Activated CD4-positive, alpha-beta T cell treated with anti-CD3 and anti-CD28 coated beads for 36 hours (primary cell): ENCODE measurements around the gene PHTF1. TPM values are rescaled to one million over a fixed set of nuclear protein-coding genes. Genes with fewer than 3 reads are reported as not detected.

Source experiments
- ATAC-seq: fragments of 200-7000 bp; cut with Tn5 transposase; one replicate; pipeline ENCODE4 v1.10.0; 2021; ENCODE audit warnings: mild to moderate bottlenecking, moderate library complexity
- CTCF ChIA-PET: fragments of 350-600 bp; sonication (Branson Sonifier 250); formaldehyde crosslinking; loops from one replicate; lab custom pipeline; 2021; ENCODE audit warnings: antibody characterized with exemption; lab: Charles Lee
- POLR2A ChIA-PET: fragments of 350-600 bp; sonication (Branson Sonifier 250); formaldehyde crosslinking; loops from one replicate; lab custom pipeline; 2021; ENCODE audit warnings: antibody characterized with exemption, inconsistent platforms; lab: Charles Lee
- DNase-seq: peaks from one replicate; pipeline ENCODE4 v3.0.0-alpha.2; 2020
- H3K27ac Mint-ChIP-seq: one replicate; pipeline ENCODE4 v1.8.0; 2021; ENCODE audit warnings: mixed read lengths
- H3K27me3 Mint-ChIP-seq: one replicate; pipeline ENCODE4 v1.8.0; 2021; ENCODE audit warnings: mixed read lengths
- H3K36me3 Mint-ChIP-seq: one replicate; pipeline ENCODE4 v1.8.0; 2021; ENCODE audit warnings: low read depth, mixed read lengths
- H3K4me1 Mint-ChIP-seq: one replicate; pipeline ENCODE4 v1.8.0; 2021; ENCODE audit warnings: mixed read lengths
- H3K4me3 Mint-ChIP-seq: one replicate; pipeline ENCODE4 v1.8.0; 2021; ENCODE audit warnings: mild to moderate bottlenecking, moderate library complexity, mixed read lengths
- H3K9me3 Mint-ChIP-seq: one replicate; pipeline ENCODE4 v1.8.0; 2021; ENCODE audit warnings: low read depth, mixed read lengths
- intact Hi-C, 2 experiments: fragments of 100-400 bp; cut with DNase I in 1 of 2; cut with micrococcal nuclease in 1 of 2; formaldehyde crosslinking; loops; one replicate each; pipeline versions ENCODE4 v1.14.2 to v1.15.1; 2022 to 2024; cut with DNase I, micrococcal nuclease
- total RNA-seq, 2 experiments: library from RNA; stranded (reverse); gene quantifications; one replicate each; pipeline ENCODE4 v1.2.3, GENCODE V29; 2021

Gene PHTF1
- total RNA-seq, 2 experiments from 2014 or later, result 11.3 to 12.2 TPM

DNA sequence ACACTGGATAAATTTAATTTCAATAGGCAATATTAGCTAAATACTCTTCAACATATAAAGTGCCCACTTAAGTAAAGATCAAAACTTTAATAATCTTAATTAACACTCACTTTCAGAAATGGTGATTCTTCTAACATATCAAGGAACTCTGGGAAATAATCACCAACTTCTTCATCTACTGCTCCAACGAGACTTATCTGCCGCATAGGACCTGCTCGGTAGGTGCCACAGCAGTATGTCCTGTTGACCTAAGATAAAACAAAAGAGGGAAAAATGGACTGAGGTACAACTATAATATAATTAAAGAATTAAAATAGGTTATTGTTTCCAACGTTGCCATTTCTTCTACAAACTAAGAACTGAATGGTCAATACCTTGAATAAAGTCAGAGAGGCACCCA is 18.3 kb upstream of the PHTF1 start:
- DNase-seq (no peak), ATAC-seq (no peak)
- Mint-ChIP-seq H3K27ac (no peak overlapping the region), H3K27me3 (no peaks in the 10 kb centered on the region), H3K36me3 (peaks cover 12% of the 10 kb centered on the region), H3K4me3 (no peak overlapping the region), H3K9me3 (peaks cover 4% of the 10 kb centered on the region), H3K4me1 (peaks cover 6% of the 10 kb centered on the region)
- CTCF ChIA-PET, result no interaction called here
- intact Hi-C loops, result no loop called here
- POLR2A ChIA-PET, result no interaction called here

DNA sequence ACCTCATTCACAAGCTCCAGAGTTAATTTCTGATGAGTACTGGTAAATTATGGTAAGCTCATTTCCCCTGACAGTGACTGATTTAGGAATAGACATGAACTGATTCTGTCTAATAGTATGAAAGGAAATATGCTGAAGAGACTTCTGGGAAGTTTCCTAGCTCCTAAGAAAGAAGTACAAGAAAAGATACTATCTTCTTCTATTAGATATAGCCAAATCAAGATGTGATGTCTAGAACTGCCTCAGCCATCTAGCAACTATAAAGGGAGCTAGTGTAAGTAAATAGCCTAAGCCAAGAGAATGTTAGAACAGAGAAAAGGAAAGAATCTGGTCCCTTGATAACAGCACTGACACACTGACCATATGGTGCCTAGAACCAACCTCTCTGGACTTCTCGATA is 10.7 kb upstream of the PHTF1 start:
- Mint-ChIP-seq H3K27ac (no peak overlapping the region), H3K4me3 (no peak overlapping the region), H3K9me3 (no peaks in the 10 kb centered on the region), H3K4me1 (peaks cover 37% of the 10 kb centered on the region), H3K27me3 (no peaks in the 10 kb centered on the region), H3K36me3 (peaks cover 28% of the 10 kb centered on the region)
- DNase-seq (no peak), ATAC-seq (no peak)
- intact Hi-C loops, result no loop called here
- POLR2A ChIA-PET, result no interaction called here
- CTCF ChIA-PET, result interaction anchor here (1.2 to 2.5 kb wide), 3 partner anchors 8 to 11 kb away, joined by 3 to 10 read pairs (median 4); no protein-coding TSS in a partner anchor

DNA sequence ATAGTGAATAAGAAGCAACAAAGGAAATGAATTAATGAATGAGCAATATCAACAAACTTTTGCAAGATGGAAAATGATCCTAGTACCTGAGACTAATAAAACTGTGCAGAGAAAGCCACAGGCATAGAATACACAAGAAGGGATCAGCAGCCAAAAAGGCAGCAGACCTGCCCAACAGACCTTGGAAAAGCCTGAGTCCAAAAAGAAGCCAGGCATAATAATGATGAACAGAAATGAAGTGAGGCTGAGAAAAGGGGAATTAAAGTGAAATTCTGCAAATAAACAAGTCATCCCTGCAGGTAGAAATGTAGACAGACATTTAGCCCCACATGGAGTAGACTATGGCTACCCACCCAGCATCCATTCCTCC is 10.3 kb upstream of the PHTF1 start:
- Mint-ChIP-seq H3K4me1 (peaks cover 41% of the 10 kb centered on the region), H3K9me3 (no peaks in the 10 kb centered on the region), H3K27me3 (no peaks in the 10 kb centered on the region), H3K4me3 (no peak overlapping the region), H3K27ac (no peak overlapping the region), H3K36me3 (peaks cover 28% of the 10 kb centered on the region)
- intact Hi-C loops, result no loop called here
- DNase-seq (no peak), ATAC-seq (no peak)
- CTCF ChIA-PET, result interaction anchor here (2.5 kb wide), 1 partner anchor 9 kb away, joined by 10 read pairs; no protein-coding TSS in a partner anchor
- POLR2A ChIA-PET, result no interaction called here

DNA sequence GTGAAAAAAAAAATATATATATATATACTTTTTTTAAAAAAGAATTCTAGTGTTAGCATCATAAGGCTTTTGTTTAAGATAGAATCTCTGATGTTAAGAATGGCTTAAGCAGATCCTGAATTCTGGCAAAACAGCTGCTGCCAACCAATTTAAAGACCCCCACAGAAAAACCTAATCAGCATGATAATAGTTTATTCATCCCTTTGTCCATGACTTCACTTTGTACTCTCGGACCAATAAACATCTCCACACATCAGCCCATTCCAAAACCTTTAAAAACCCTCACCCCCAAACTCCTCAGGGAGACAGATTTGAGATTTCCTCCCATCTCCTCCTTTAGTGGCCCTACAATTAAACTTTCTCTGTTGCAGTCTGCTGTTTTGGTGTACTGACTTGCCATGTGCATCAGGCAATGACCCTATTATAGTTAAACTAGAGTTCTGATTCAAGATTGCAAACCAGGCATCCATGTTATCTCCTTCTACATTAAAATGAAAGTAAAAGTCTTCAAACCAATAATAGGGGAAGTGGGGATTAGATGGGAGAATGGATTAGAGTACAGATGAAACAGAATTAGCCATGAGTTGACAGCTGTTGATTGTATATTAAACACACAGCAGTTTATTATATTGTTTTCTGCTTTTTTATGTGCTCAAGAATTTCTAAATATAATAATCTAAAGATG is 9.8 kb upstream of the PHTF1 start:
- Mint-ChIP-seq H3K36me3 (peaks cover 29% of the 10 kb centered on the region), H3K27me3 (no peaks in the 10 kb centered on the region), H3K9me3 (no peaks in the 10 kb centered on the region), H3K4me1 (peaks cover 41% of the 10 kb centered on the region), H3K27ac (peak overlapping the region; percentile 24), H3K4me3 (no peak overlapping the region)
- DNase-seq (no peak), ATAC-seq (no peak)
- intact Hi-C loops, result no loop called here
- CTCF ChIA-PET, result interaction anchor here (1.3 kb wide), 1 partner anchor 12 kb away, joined by 3 read pairs; no protein-coding TSS in a partner anchor
- POLR2A ChIA-PET, result no interaction called here

GRCh38 chr1:113765306-113766230 is 6.3 kb upstream of the PHTF1 start:
- Mint-ChIP-seq H3K36me3 (peaks cover 28% of the 10 kb centered on the region), H3K9me3 (no peaks in the 10 kb centered on the region), H3K4me3 (no peak overlapping the region), H3K4me1 (peaks cover 34% of the 10 kb centered on the region), H3K27ac (no peak overlapping the region), H3K27me3 (no peaks in the 10 kb centered on the region)
- no peak for ATAC-seq
- CTCF ChIA-PET, result interaction anchor here (0.9 kb wide), 1 partner anchor 20 kb away, joined by 3 read pairs; no protein-coding TSS in a partner anchor
- no peak for DNase-seq
- POLR2A ChIA-PET, result no interaction called here
- intact Hi-C loops, result loop anchor here in 1 of 2 experiments (1.0 kb wide), 1 partner anchor 13 kb away; no protein-coding TSS in a partner anchor

DNA sequence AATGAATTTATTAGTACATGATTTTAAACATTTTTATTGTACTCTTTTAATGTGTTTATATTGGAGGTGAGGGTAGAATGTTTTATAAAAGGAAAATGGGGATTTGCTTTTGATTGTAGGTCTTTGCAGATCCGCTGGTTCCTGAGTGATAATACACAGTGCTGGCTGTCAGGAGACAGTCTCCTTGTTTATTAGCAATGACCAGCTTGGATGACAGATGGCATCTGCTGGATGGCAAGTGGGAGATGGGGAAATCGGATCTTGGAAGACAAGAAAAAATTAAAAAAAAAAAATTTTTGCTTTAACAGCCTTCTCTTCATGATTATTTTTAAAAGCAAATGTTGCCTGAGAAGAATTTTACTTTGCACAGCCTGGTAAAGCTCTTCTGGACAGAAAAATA is 4.4 kb upstream of the PHTF1 start:
- no peak overlapping the region for H3K4me3 Mint-ChIP-seq
- CTCF ChIA-PET, result interaction anchor here (2.1 kb wide), 1 partner anchor 18 kb away, joined by 5 read pairs; no protein-coding TSS in a partner anchor
- peaks cover 23% of the 10 kb centered on the region for H3K36me3 Mint-ChIP-seq

DNA sequence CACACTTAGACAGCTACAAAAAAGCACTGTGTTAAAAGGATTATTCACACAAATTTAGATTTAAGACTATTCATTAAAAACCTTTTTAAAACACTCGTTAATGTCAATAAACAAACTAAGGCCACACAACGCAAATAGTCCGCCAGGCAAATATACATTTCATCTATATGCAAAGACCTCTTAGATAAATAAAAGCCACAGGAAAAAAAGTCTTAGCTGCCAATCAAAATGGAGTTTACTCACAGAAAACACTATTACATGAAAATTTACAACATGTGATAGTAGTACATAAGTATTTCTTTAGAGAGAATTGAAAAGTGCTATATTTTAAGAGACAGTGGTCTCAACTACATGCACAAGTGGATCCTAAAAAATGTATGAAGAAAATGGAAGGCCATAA is 2.7 kb upstream of the PHTF1 start:
- DNase-seq (no peak), ATAC-seq (no peak)
- no peaks in the 10 kb centered on the region for H3K9me3 Mint-ChIP-seq
- no peak overlapping the region for H3K27ac Mint-ChIP-seq
- H3K4me1 Mint-ChIP-seq, result peaks cover 22% of the 10 kb centered on the region
- POLR2A ChIA-PET, result interaction anchor here (0.6 kb wide), 1 partner anchor 169 kb away, joined by 7 read pairs; no protein-coding TSS in a partner anchor
- intact Hi-C loops, result loop anchor here in 1 of 2 experiments (2.0 kb wide), 1 partner anchor 21 kb away; no protein-coding TSS in a partner anchor
- no peaks in the 10 kb centered on the region for H3K27me3 Mint-ChIP-seq
- no peak overlapping the region for H3K4me3 Mint-ChIP-seq
- peaks cover 14% of the 10 kb centered on the region for H3K36me3 Mint-ChIP-seq
- CTCF ChIA-PET, result interaction anchor here (1.4 to 2.1 kb wide), 2 partner anchors 9 to 20 kb away, joined by 3 to 5 read pairs; no protein-coding TSS in a partner anchor

More for the DNA sequence above, 4.4 kb upstream of the PHTF1 start:
- DNase-seq, result no peak
- H3K9me3 Mint-ChIP-seq, result no peaks in the 10 kb centered on the region
- H3K4me1 Mint-ChIP-seq, result peaks cover 22% of the 10 kb centered on the region
- intact Hi-C loops, result no loop called here
- H3K27ac Mint-ChIP-seq, result no peak overlapping the region
- no peak for ATAC-seq
- H3K27me3 Mint-ChIP-seq, result no peaks in the 10 kb centered on the region
- POLR2A ChIA-PET, result no interaction called here

DNA sequence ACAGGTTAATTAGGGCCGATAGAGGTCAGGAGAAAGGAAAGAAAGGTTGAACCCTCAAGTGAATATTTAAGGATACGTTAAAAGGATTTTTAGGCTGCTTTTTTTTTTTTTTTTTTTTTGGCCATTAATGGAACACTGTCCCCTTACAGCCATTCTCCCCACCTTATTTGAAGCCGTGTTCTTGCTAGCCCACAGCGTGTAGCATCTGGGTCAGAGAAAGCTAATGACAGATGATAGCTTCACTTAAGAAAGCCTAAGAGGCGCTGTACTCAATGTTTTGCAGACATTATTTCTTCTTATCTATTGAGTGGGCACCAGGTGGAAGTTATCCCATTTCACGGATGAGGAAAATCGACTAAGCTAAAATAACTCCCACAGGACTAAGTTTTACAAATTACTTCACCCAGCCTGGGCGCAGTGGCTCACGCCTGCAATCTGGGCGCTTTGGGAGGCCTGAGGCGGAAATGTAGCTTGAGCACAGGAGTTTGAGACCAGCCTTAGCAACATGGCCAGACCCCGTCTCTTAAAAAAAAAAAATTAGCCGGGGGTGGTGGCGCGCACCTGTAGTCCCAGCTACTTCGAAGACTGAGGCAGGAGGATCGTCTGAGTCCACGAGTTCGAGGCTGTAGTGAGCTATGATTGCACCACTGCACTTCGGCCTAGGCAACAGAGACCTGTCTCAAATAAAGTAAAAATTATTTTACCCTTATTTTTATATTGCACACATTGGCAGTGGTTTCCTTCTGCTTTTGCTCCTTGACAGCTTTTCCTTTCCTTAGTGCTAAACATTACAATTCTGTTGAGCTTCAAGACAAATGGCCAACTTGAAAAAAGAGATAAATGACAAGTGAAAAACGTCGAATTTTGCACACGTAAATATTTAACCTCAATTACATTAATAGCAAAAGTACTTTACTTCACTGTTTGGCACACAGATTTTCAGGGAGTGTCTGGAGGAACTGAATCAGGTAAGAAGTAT is 1.1 kb upstream of the PHTF1 start:
- intact Hi-C loops, result loop anchor here in 1 of 2 experiments (2.0 kb wide), 1 partner anchor 20 kb away; no protein-coding TSS in a partner anchor
- CTCF ChIA-PET, result interaction anchor here (0.7 to 1.9 kb wide), 10 partner anchors 10 to 687 kb away, joined by 3 to 10 read pairs (median 4); partner anchors contain the start of genes LRIG2 and RSBN1
- H3K27me3 Mint-ChIP-seq, result no peaks in the 10 kb centered on the region
- DNase-seq, result no peak
- peaks cover 16% of the 10 kb centered on the region for H3K4me1 Mint-ChIP-seq
- peaks cover 11% of the 10 kb centered on the region for H3K36me3 Mint-ChIP-seq
- peak overlapping the region; percentile 94 for H3K27ac Mint-ChIP-seq
- POLR2A ChIA-PET, result interaction anchor here (0.6 kb wide), 4 partner anchors 189 to 1227 kb away, joined by 3 to 6 read pairs (median 3); no protein-coding TSS in a partner anchor
- H3K4me3 Mint-ChIP-seq, result peak overlapping the region; percentile 81
- H3K9me3 Mint-ChIP-seq, result no peaks in the 10 kb centered on the region
- no peak for ATAC-seq

DNA sequence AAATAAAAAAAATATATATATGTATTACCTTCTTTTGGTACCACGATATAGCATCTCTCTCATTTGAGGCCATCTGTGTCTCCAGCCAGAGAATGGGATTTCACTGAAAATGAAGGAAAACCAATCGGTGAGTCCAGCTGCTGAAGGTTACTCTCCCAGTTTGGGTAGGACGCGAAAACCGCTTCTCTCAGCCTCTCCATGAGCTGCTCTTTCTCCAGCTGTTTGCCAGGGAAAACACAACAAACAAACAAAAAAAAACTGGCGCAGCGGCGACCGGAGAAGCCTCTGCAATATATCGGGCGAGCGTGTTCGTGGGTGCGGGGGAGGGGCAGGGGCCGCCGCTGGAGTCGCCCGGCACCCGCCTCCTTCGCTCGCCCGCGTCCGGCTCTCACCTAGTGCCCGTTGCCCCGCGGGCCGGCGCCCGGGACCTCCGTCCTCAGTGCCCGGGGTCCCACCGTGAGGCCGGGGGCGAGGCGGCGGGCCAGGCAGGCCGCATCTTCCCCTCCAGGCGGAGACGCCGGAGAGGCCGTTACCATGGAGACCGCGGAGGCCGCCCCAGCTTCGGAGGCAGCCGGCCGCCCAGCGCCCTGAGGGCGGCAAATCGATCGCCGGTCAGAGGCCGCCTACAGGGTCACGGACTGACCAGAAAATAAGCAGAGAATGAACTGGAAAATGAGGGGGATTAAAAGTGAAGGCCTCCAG is 504 bp downstream of the PHTF1 start:
- ChIA-PET CTCF (interaction anchor here (0.6 to 1.9 kb wide), 5 partner anchors 29 to 332 kb away, joined by 3 to 5 read pairs (median 4); no protein-coding TSS in a partner anchor), POLR2A (interaction anchor here (0.6 to 1.0 kb wide), 2 partner anchors 9 to 172 kb away, joined by 3 to 4 read pairs; no protein-coding TSS in a partner anchor)
- peak; percentile 64 for ATAC-seq
- intact Hi-C loops, result loop anchor here (1.0 to 2.0 kb wide), 10 partner anchors 22 to 802 kb away; partner anchors contain the start of genes RSBN1 (in 2 of the 2), DCLRE1B (in 1 of the 2), HIPK1 (in 1 of the 2) and MAGI3 (in 1 of the 2)
- H3K9me3 Mint-ChIP-seq, result no peaks in the 10 kb centered on the region
- peak overlapping the region; percentile 94 for H3K27ac Mint-ChIP-seq
- H3K27me3 Mint-ChIP-seq, result no peaks in the 10 kb centered on the region
- H3K4me1 Mint-ChIP-seq, result peaks cover 13% of the 10 kb centered on the region
- H3K36me3 Mint-ChIP-seq, result peaks cover 9% of the 10 kb centered on the region
- H3K4me3 Mint-ChIP-seq, result peak overlapping the region; percentile 81
- DNase-seq, result peak; percentile 78
